H54 (cell line): ENCODE results near the gene SLC1A2.

Experiments used
- DNase-seq: peaks from one replicate; pipeline ENCODE4 v3.0.0; 2011; ENCODE audit warnings: low spot score, mixed read lengths; ENCODE audit not compliant: insufficient read length
- FAIRE-seq: peaks from 3 replicates; lab custom pipeline; 2011; peaks lifted over from hg19 to GRCh38; lab: Jason Lieb, UNC
- POLR2A ChIP-seq: IDR thresholded peaks from 2 replicates; pipeline ENCODE4 v1.6.1; 2011; ENCODE audit warnings: low read depth, mild to moderate bottlenecking, low read length

The SLC1A2 gene

GRCh38 chr11:35271031-35271430 is 148.3 kb downstream of the SLC1A2 start:
- TF ChIP-seq POLR2A = no peak
- no peak for DNase-seq
- FAIRE-seq = no peak

DNA sequence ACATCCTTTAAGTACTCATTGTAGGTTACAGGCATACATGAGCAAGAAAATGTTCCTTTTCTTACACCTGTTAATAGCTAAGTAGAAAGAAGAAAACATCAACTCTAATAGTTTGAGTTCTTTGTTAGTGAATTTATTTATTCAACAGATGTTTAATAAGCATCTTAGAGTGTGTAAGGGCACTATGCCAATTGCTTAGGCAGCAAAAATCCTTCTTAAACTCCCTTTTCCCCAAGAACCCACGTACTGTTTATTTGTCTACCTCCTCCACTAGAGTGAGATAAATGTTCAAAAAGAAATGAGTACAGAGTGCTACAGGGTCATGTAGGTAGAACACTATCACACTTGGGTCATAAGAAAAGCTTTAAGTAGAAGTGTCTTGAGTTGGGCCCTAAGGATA is 149.0 kb downstream of the SLC1A2 start:
- FAIRE-seq (no peak), DNase-seq (no peak)

GRCh38 chr11:35267504-35267903 is 151.9 kb downstream of the SLC1A2 start:
- FAIRE-seq (peak; percentile 69), DNase-seq (no peak)
- TF ChIP-seq POLR2A = no peak

More for the DNA sequence above, 149.0 kb downstream of the SLC1A2 start:
- no peak for TF ChIP-seq POLR2A

- DNase-seq (no peak), FAIRE-seq (no peak)
- no peak for TF ChIP-seq POLR2A
Observed at GRCh38 chr11:35265755-35266454, 153.5 kb downstream of the SLC1A2 start.

DNA sequence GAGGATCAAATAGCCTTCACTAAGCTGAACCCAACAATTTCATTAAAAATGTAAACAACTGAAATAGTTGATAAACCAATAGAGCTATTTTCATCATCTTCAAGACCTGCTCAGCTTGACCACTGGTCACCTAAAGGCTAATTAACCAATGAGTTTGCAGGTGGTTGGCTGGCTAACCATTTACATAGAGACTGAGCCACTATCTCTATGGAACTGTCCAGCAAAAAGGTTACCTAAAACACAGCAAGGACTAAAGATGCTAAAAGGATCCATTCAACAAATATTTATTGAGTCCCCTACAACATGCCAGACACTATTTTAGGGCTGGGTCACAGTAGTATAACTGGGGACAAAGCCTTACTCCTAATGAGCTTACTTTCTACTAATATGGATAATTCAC is 156.6 kb downstream of the SLC1A2 start:
- no peak for DNase-seq
- no peak for FAIRE-seq
- TF ChIP-seq POLR2A = no peak

DNA sequence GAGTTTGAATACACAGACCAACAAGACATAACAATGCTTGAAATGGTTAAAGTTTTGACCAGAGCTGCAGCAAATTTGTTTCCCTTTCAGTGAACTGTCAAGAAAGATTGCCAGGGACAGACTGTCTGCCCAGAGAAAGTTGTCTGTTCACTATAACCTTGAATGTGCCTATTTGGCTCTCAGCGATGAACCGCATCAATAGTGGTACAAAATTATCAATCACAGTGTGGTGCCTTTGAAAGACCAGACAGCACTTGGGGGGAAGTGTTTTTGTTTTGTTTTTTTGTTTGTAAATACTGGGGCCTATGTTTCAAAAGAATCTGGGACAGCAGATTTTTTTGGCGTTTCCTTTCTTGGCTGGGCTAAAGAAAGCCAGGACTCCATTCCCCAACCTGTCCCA is 157.3 kb downstream of the SLC1A2 start:
- TF ChIP-seq POLR2A = no peak
- DNase-seq (no peak), FAIRE-seq (no peak)

- no peak for DNase-seq
- no peak for TF ChIP-seq POLR2A
- no peak for FAIRE-seq
Observed at GRCh38 chr11:35261197-35261596, 158.2 kb downstream of the SLC1A2 start.

DNA sequence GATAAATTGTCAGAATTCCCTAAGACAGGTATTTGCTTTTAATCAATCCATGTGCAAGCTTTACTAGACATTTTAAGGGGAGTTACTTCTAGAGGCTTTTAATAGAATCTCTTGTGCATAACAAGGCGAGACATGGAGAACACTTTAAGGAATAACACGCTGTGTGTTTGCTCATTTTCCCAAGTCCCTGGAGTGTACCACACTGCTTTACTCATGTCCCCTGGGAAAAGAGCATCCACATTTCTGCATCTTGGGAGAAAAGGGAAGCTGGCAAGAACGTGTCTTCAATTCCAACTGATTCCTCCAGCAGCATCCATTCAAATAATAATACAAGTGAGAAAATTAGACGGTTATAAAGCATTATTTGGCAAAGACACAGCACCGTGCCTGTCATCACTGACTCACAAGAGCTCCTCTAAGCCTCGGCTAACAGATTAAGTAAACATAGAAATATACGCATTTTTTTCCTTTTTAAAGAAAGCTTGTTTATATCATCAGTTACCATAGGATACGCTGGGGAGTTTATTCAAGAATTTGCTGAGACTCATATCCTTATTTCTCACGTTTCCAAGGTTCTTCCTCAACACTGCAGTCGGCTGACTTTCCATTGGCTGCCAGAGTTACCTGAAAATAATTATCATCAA is 158.9 kb downstream of the SLC1A2 start:
- TF ChIP-seq POLR2A = no peak
- FAIRE-seq = no peak
- DNase-seq = no peak

DNA sequence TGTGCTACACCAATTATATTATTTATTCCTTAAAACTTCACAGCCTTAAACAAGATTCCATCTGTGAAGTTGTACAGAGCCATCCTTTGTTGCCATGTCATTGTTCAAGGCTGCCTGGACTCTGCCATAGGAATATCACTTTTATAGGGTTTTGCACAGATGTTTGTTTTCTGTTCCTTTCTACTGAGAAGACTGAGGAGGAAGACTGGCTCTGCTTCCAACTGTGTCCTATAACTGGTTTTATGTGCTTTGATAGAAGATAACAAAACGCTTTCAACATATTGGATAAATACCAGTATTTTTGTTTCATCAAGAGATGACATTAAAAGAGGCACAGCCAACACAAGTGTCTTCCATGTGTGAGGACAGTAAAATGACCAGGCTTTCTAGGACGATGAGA is 159.8 kb downstream of the SLC1A2 start:
- DNase-seq (no peak), FAIRE-seq (no peak)
- no peak for TF ChIP-seq POLR2A

DNA sequence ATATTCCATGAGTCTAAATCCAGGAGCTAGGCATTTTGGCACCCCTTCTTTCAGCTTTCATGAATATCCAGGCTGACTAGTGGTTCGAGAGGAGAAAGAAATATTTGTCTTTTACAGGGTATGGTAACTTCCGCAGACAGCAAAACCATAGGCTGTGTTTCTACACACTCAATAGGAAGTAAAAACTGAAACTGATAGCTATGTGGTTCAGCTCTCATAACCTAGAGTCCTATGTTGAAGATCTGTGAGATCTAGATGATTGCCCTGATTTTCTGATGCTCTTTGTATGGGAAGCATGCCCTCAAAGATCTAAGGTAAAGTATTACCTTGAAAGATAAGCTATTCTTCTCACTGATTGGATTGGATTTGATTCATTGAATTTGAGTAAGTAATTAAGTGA is 162.1 kb downstream of the SLC1A2 start:
- DNase-seq = no peak
- TF ChIP-seq POLR2A = no peak
- no peak for FAIRE-seq

DNA sequence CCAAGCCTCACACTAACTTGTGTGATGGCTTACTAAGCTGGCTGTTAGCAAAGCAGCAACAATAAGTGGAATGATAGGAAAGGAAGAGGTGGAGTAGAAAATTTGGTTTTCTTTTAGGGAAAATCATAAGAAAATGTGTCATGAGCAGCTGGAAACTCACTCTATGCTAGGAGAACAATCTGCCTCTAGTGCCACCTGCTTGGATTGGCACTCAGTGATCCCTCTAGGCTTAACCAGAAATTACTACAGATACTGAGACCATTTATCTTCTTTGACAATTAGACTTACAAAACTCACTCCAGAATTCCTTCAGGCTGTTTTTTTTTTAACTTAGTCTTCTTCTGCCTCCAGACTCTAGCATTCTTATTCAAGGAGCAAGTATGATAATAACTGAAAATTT is 163.1 kb downstream of the SLC1A2 start:
- no peak for FAIRE-seq
- no peak for DNase-seq
- TF ChIP-seq POLR2A = no peak

DNA sequence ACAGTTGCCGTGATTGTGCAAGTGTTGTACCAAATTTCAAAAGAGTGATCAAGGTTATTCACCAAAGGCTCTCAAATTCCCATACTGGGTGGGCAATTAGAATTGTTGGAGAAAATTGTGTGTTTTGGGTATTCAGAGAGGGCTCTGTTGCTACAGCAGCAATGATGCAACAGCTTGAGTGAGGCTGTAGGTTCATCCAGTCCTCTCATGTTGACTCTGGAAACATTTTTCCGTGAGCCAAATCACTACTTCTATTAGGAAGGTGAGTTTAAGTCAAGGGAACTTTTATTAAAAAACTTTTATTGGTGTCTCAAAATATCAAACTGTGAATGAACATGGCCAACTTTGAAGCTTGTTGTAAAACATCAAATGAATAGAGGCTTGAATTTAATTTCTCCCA is 163.8 kb downstream of the SLC1A2 start:
- FAIRE-seq = no peak
- DNase-seq = no peak
- TF ChIP-seq POLR2A = no peak

GRCh38 chr11:35253237-35253636 is 166.1 kb downstream of the SLC1A2 start:
- FAIRE-seq (no peak), DNase-seq (no peak)
- no peak for TF ChIP-seq POLR2A

GRCh38 chr11:35250621-35251020 is 168.7 kb downstream of the SLC1A2 start:
- DNase-seq = no peak
- FAIRE-seq = no peak
- TF ChIP-seq POLR2A = no peak

GRCh38 chr11:35250192-35250591 is 169.2 kb downstream of the SLC1A2 start:
- TF ChIP-seq POLR2A = no peak
- no peak for FAIRE-seq
- no peak for DNase-seq
